IMR-90 (cell line): Measurements from ENCODE around the gene STX17. TPM values are rescaled to one million over a fixed set of nuclear protein-coding genes. Genes with fewer than 3 reads are reported as not detected.

Experiments
- ATAC-seq: fragments of 200-7000 bp; cut with Tn5 transposase; 2 replicates; pipeline ENCODE4 v1.9.1; 2020; ENCODE audit warnings: low read depth, mild to moderate bottlenecking, moderate library complexity
- BruUV-seq: library from RNA; stranded (reverse); fragments of 400-500 nt; replicated peaks from 2 replicates; lab custom pipeline; 2021; lab: Mats Ljungman, UMichigan
- CTCF ChIA-PET: fragments of 300-600 bp; formaldehyde crosslinking; extraction: SDS; loops from one replicate; lab custom pipeline; 2021; ENCODE audit warnings: antibody characterized with exemption; lab: Yijun Ruan, JAX
- POLR2A ChIA-PET: fragments of 300-600 bp; sonication (Branson Sonifier 250); formaldehyde crosslinking; loops from one replicate; lab custom pipeline; 2022; ENCODE audit warnings: antibody characterized with exemption; ENCODE audit not compliant: unreplicated experiment; lab: Charles Lee
- DNase-seq: peaks from one replicate; pipeline ENCODE4 v3.0.0; 2013
- H2AFZ ChIP-seq: replicated peaks from 2 replicates; pipeline ENCODE3; 2013; ENCODE audit warnings: low read length, mild to moderate bottlenecking; ENCODE audit not compliant: poor library complexity
- H2AK5ac ChIP-seq: 2 replicates; pipeline ENCODE4 v1.6.1; 2013; ENCODE audit warnings: low read depth, low read length, inconsistent platforms
- H2AK9ac ChIP-seq: replicated peaks from 2 replicates; pipeline ENCODE3; 2013; ENCODE audit warnings: mild to moderate bottlenecking, low read depth, low read length, moderate library complexity; ENCODE audit not compliant: poor library complexity
- H2BK120ac ChIP-seq: 2 replicates; pipeline ENCODE4 v1.6.1; 2013; ENCODE audit warnings: low read depth, low read length, inconsistent platforms
- H2BK15ac ChIP-seq: 3 replicates; pipeline ENCODE4 v1.6.1; 2013; ENCODE audit warnings: low read depth, low read length, inconsistent platforms
- H2BK20ac ChIP-seq: 2 replicates; pipeline ENCODE4 v1.6.1; 2013; ENCODE audit warnings: low read depth, mild to moderate bottlenecking, inconsistent platforms, low read length, moderate library complexity
- H2BK5ac ChIP-seq: 2 replicates; pipeline ENCODE4 v1.6.1; 2013; ENCODE audit warnings: mild to moderate bottlenecking, low read depth, low read length, inconsistent platforms; ENCODE audit not compliant: poor library complexity, severe bottlenecking
- H3K14ac ChIP-seq: replicated peaks from 2 replicates; pipeline ENCODE4 v1.6.1; 2013; ENCODE audit warnings: low read depth, low read length, inconsistent platforms
- H3K18ac ChIP-seq: 2 replicates; pipeline ENCODE4 v1.6.1; 2013; ENCODE audit warnings: low read depth, low read length, control low read depth
- H3K23ac ChIP-seq: 2 replicates; pipeline ENCODE4 v1.6.1; 2013; ENCODE audit warnings: low read depth, low read length, inconsistent platforms
- H3K27ac ChIP-seq: 2 replicates; pipeline ENCODE4 v1.5.1; 2013; ENCODE audit warnings: mild to moderate bottlenecking, control low read depth, low read length; ENCODE audit not compliant: insufficient read depth
- H3K27me3 ChIP-seq: 2 replicates; pipeline ENCODE4 v1.6.1; 2013; ENCODE audit warnings: low read length; ENCODE audit not compliant: control insufficient read depth, insufficient read depth
- H3K36me3 ChIP-seq: 2 replicates; pipeline ENCODE4 v1.6.1; 2013; ENCODE audit warnings: low read length, mixed read lengths; ENCODE audit not compliant: control insufficient read depth, insufficient read depth
- H3K4ac ChIP-seq: 2 replicates; pipeline ENCODE4 v1.6.1; 2013; ENCODE audit warnings: low read depth, low read length, inconsistent platforms
- H3K4me1 ChIP-seq: 2 replicates; pipeline ENCODE4 v1.6.1; 2013; ENCODE audit warnings: low read length, mixed read lengths; ENCODE audit not compliant: control insufficient read depth, insufficient read depth
- H3K4me2 ChIP-seq: 2 replicates; pipeline ENCODE4 v1.6.1; 2013; ENCODE audit warnings: low read depth, mild to moderate bottlenecking, control low read depth, low read length, moderate library complexity
- H3K4me3 ChIP-seq: 2 replicates; pipeline ENCODE4 v1.5.1; 2013; ENCODE audit warnings: low read depth, mild to moderate bottlenecking, control low read depth, low read length, moderate library complexity; ENCODE audit not compliant: insufficient read depth
- H3K56ac ChIP-seq: 2 replicates; pipeline ENCODE4 v1.6.1; 2013; ENCODE audit warnings: low read length, inconsistent platforms; ENCODE audit not compliant: insufficient read depth; ENCODE audit errors: extremely low read depth
- H3K79me1 ChIP-seq, 2 experiments: 2 replicates each; pipeline ENCODE4 v1.6.1; 2013; ENCODE audit warnings: low read length in 2 of 2, inconsistent platforms in 1 of 2, low read depth in 1 of 2
- H3K9ac ChIP-seq: 2 replicates; pipeline ENCODE4 v1.6.1; 2013; ENCODE audit warnings: low read depth, low read length, control low read depth
- H3K9me1 ChIP-seq: 2 replicates; pipeline ENCODE4 v1.6.1; 2013; ENCODE audit warnings: low read length, inconsistent platforms; ENCODE audit not compliant: insufficient read depth
- H3K9me3 ChIP-seq: 2 replicates; pipeline ENCODE4 v1.6.1; 2013; ENCODE audit warnings: low read length; ENCODE audit not compliant: control insufficient read depth, insufficient read depth
- H4K20me1 ChIP-seq: 2 replicates; pipeline ENCODE4 v1.6.1; 2013; ENCODE audit warnings: low read length, inconsistent platforms; ENCODE audit not compliant: insufficient read depth
- H4K5ac ChIP-seq: 2 replicates; pipeline ENCODE4 v1.6.1; 2013; ENCODE audit warnings: mild to moderate bottlenecking, low read depth, low read length, control low read depth
- H4K8ac ChIP-seq, 2 experiments: 2 replicates each; pipeline ENCODE4 v1.6.1; 2013; ENCODE audit warnings: low read depth in 2 of 2, low read length in 2 of 2, control low read depth in 1 of 2, inconsistent platforms in 1 of 2
- H4K91ac ChIP-seq: 2 replicates; pipeline ENCODE4 v1.6.1; 2013; ENCODE audit warnings: low read depth, low read length, inconsistent platforms; ENCODE audit not compliant: insufficient read depth
- BHLHE40 ChIP-seq: fragments of 150-350 bp; IDR thresholded peaks from 2 replicates; pipeline ENCODE4 v1.6.1; 2016; ENCODE audit warnings: mild to moderate bottlenecking, low read depth, low read length
- CEBPB ChIP-seq: IDR thresholded peaks from 2 replicates; pipeline ENCODE4 v1.6.1; 2012; ENCODE audit warnings: low read depth, low read length, improper control_type of control experiment
- CHD1 ChIP-seq: IDR thresholded peaks from 2 replicates; pipeline ENCODE4 v1.6.1; 2012; ENCODE audit warnings: low read depth, low read length, improper control_type of control experiment
- CTCF ChIP-seq: conservative IDR thresholded peaks from 2 replicates; pipeline ENCODE4 v1.5.1; 2012; ENCODE audit warnings: mild to moderate bottlenecking, low read depth, low read length, improper control_type of control experiment
- FOS ChIP-seq: fragments of 150-350 bp; IDR thresholded peaks from 2 replicates; pipeline ENCODE4 v1.6.1; 2016; ENCODE audit warnings: low read depth, low read length
- MAFK ChIP-seq: IDR thresholded peaks from 2 replicates; pipeline ENCODE4 v1.6.1; 2012; ENCODE audit warnings: low read depth, low read length, improper control_type of control experiment
- MAZ ChIP-seq: IDR thresholded peaks from 2 replicates; pipeline ENCODE4 v1.6.1; 2012; ENCODE audit warnings: low read depth, mild to moderate bottlenecking, low read length, improper control_type of control experiment, moderate library complexity, borderline replicate concordance
- MXI1 ChIP-seq: IDR thresholded peaks from 2 replicates; pipeline ENCODE4 v1.6.1; 2012; ENCODE audit warnings: low read depth, mild to moderate bottlenecking, low read length, moderate library complexity, borderline replicate concordance
- NFE2L2 ChIP-seq: fragments of 150-350 bp; IDR thresholded peaks from 2 replicates; pipeline ENCODE4 v1.6.1; 2016; ENCODE audit warnings: low read depth, mild to moderate bottlenecking, low read length
- POLR2A ChIP-seq: IDR thresholded peaks from 2 replicates; pipeline ENCODE4 v1.6.1; 2012; ENCODE audit warnings: mild to moderate bottlenecking, low read depth, low read length
- RAD21 ChIP-seq: IDR thresholded peaks from 2 replicates; pipeline ENCODE4 v1.6.1; 2012; ENCODE audit warnings: low read length, improper control_type of control experiment
- RCOR1 ChIP-seq: IDR thresholded peaks from 2 replicates; pipeline ENCODE4 v1.6.1; 2012; ENCODE audit warnings: mild to moderate bottlenecking, low read length, improper control_type of control experiment; ENCODE audit not compliant: insufficient replicate concordance
- RFX5 ChIP-seq: IDR thresholded peaks from 2 replicates; pipeline ENCODE4 v1.8.0; 2012; ENCODE audit warnings: low read depth, mild to moderate bottlenecking, low read length, moderate library complexity
- SMC3 ChIP-seq: fragments of 150-350 bp; IDR thresholded peaks from 2 replicates; pipeline ENCODE4 v1.6.1; 2016; ENCODE audit warnings: low read depth, mild to moderate bottlenecking, antibody characterized with exemption, low read length, moderate library complexity
- USF2 ChIP-seq: fragments of 150-350 bp; IDR thresholded peaks from 2 replicates; pipeline ENCODE4 v1.6.1; 2017; ENCODE audit warnings: mild to moderate bottlenecking, antibody characterized with exemption, low read length, low read depth
- dilution Hi-C: fragments of 300-500 bp; cut with HindIII; formaldehyde crosslinking; loops from one replicate; pipeline ENCODE4 v1.14.3; 2018; ENCODE audit warnings: low sequenced_read_pairs; ENCODE audit not compliant: unreplicated experiment
- in situ Hi-C: fragments of 300-500 bp; cut with MboI; formaldehyde crosslinking; loops from 3 replicates; pipeline ENCODE4 v1.14.3; 2019; ENCODE audit warnings: low sequenced_read_pairs, inconsistent platforms, mixed read lengths
- intact Hi-C: fragments of 100-400 bp; cut with micrococcal nuclease; formaldehyde crosslinking; loops from 2 replicates; pipeline ENCODE4 v1.10.0; 2022
- polyA plus RNA-seq, 3 experiments: library from polyadenylated mRNA; depleted of rRNA; stranded (reverse); fragments of >200 nt; gene quantifications; 2 replicates each; pipeline ENCODE4 v1.2.3, GENCODE V29; 2012; ENCODE audit warnings: low replicate concordance in 1 of 3
- total RNA-seq: library from RNA; depleted of rRNA; stranded (reverse); fragments of >200 nt; gene quantifications from 2 replicates; pipeline ENCODE4 v1.2.3, GENCODE V29; 2012
- TF ChIP-seq, protein P1 (sequence below): fragments of 150-350 bp; IDR thresholded peaks from 2 replicates; pipeline ENCODE4 v1.6.1; 2016; ENCODE audit warnings: low read depth, mild to moderate bottlenecking, low read length, moderate library complexity, borderline replicate concordance

Gene STX17
- total and polyA plus RNA-seq, 2 of the 4 experiments (the other 2 are of a cell fraction): 6.2 to 11.7 TPM

- Histone ChIP-seq H3K9ac (no peak overlapping the region), H4K20me1 (no peaks in the 10 kb centered on the region), H4K91ac (no peak overlapping the region), H2AFZ (no peak overlapping the region), H2AK9ac (no peak overlapping the region), H4K8ac (no peak overlapping the region), H2BK15ac (no peak overlapping the region), H2BK120ac (no peak overlapping the region), H2AK5ac (no peak overlapping the region), H3K4me1 (peaks cover 5% of the 10 kb centered on the region; the same call in 1 of the 2 replicates), H2BK5ac (no peak overlapping the region), H3K36me3 (peaks cover 6% of the 10 kb centered on the region; the same call in 1 of the 2 replicates), H3K9me1 (peaks cover 5% of the 10 kb centered on the region; the same call in 1 of the 2 replicates), H3K9me3 (no peaks in the 10 kb centered on the region), H3K56ac (no peak overlapping the region), H3K4me2 (no peak overlapping the region), H3K23ac (no peak overlapping the region), H3K14ac (no peak overlapping the region), H3K27ac (no peak overlapping the region), H3K4me3 (no peak overlapping the region), H3K18ac (no peak overlapping the region), H3K79me1 (no peaks in the 10 kb centered on the region), H3K4ac (no peak overlapping the region), H3K27me3 (no peaks in the 10 kb centered on the region), H2BK20ac (no peak overlapping the region), H4K5ac (no peak overlapping the region)
- TF ChIP-seq RFX5: no peak
- TF ChIP-seq, protein P1, sequence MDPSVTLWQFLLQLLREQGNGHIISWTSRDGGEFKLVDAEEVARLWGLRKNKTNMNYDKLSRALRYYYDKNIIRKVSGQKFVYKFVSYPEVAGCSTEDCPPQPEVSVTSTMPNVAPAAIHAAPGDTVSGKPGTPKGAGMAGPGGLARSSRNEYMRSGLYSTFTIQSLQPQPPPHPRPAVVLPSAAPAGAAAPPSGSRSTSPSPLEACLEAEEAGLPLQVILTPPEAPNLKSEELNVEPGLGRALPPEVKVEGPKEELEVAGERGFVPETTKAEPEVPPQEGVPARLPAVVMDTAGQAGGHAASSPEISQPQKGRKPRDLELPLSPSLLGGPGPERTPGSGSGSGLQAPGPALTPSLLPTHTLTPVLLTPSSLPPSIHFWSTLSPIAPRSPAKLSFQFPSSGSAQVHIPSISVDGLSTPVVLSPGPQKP: no peak
- TF ChIP-seq POLR2A: no peak
- TF ChIP-seq MAZ: no peak
- no peak for TF ChIP-seq NFE2L2
- TF ChIP-seq RAD21: no peak
- TF ChIP-seq RCOR1: no peak
- TF ChIP-seq MXI1: no peak
- TF ChIP-seq CHD1: no peak
- no peak for TF ChIP-seq BHLHE40
- no peak for TF ChIP-seq FOS
- no peak for TF ChIP-seq CTCF
- TF ChIP-seq USF2: no peak
- no peak for TF ChIP-seq MAFK
- TF ChIP-seq CEBPB: no peak
- no peak; the same call in 1 of the 2 replicates for TF ChIP-seq SMC3
- intact Hi-C loops (no loop called here), dilution Hi-C loops (no loop called here), in situ Hi-C loops (no loop called here)
- no peak for DNase-seq
- no peak for ATAC-seq
- no TSS peak for BruUV-seq
- POLR2A ChIA-PET: no interaction called here
- CTCF ChIA-PET: no interaction called here
Observed at GRCh38 chr9:99867968-99868367, 38.5 kb upstream of the STX17 start.
